HG03159 (cell line): Measurements from ENCODE around the gene MRGPRG.

Source experiments
- ATAC-seq: cut with Tn5 transposase; IDR thresholded peaks from one replicate; pipeline ENCODE4 v1.9.1; 2021; ENCODE audit warnings: mild to moderate bottlenecking, moderate library complexity; ENCODE audit not compliant: unreplicated experiment

The MRGPRG gene

DNA sequence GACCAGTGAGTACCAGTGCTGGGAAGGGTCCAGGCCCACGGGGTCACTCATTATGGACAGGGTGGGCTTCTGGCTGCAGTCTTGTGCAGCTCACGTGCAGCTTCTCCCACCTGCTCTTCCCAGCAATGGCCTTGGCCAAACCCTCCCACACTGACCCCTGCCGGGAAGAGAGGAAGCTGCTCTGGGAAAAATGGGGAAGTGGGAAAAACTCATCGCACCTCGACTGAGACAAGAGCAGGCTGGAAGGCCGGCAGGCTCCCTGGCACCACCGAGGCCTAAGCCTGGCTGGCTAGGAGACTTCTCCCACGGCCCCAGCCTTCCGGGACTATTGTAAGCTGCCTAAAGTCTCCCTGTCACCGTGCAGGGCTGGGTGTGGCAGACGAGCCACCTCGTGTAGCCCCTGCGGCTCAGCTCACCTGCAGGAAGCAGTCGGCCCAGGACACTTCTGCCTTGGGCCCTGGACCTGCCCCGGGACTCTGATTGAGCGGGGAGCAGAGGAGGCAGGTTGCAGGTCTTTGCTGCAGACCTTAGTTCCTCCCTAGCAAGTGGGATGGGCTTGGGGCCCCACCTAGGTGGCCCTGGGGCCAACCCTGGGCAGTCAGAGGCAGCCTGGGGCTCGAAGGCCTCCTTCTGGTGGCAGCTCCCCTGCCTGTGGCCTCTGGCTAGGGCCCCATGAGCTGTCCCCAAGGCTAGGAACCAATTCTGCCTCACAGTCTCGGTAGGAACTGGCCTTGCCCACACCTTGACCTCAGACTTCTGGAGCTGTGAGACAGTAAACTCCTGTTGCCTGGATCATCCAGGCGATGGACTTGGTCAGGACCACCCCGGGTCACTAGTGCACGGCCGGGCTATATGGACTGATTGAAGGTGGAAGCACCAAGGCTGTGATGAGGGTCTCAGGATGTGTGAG is 23.1 kb downstream of the MRGPRG start:
- ATAC-seq: no peak

DNA sequence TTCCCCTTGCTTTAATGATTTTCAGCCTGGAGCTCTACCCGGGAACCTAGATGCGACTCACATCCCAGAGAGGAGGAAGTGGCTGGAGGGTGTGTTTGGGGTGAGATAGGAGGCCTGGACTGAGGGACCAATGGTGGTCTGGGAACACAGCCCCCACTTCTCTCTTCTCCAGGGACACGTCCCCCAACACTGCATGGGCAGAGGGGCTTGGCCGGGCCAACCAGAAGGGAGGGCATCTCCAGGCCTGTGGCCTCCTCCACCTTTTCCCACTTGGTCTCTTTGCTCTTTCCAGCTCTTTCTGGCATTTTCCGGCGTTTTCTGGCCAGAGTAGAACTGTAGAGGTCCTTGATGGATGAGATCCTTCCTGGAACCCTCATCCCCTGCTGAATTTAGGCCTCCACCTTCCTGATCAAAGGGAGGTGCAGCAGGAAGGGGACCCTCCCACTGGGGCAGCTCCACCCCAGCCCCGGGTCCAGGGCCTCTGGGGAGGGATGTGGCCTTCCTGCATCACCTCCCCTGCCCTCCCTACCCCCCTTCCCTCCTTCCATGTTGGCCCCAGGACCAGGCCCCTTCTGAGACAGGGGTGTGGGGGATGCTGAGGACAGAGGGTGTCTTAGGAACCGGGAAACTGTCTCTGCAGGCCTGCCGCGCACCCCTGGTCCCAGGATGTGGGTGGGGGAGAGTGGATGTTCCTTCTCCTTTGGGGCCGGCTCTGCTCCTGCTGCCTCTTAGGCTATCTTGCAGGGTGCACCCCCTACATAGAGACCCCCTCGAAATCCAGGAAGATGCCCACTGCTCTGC is 24.4 kb downstream of the MRGPRG start:
- no peak for ATAC-seq

DNA sequence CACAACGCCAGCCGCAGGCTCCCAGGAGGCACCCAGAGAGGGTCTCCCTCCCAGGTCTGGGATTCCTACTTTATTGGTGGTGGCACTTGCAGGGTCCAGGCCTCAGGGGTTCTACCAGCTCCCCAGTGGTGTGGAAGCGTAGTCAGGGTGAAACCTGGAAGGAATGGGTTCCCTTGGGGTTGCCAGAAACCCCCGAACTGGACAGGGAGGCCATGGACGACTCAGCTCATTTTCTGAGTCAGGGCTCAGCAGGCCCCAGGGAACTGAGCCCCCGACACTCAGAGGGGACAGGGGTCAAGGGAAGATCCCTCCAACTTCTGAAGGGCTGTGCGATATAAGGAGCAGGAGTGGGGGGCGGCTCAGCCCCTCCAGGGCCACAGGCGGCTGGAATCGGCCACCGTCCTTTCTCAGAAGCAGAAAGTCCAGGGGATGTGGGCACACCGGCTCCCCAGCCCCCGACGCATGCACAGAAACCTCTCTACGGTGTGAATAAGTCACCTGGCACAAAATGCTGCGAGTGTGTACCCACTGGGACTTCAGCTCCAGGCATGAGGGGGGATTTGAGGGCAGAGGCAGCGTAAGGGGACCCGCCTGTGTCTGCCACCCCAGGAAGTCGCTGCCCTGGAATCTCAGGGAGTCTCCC is 25.1 kb downstream of the MRGPRG start:
- no peak for ATAC-seq

DNA sequence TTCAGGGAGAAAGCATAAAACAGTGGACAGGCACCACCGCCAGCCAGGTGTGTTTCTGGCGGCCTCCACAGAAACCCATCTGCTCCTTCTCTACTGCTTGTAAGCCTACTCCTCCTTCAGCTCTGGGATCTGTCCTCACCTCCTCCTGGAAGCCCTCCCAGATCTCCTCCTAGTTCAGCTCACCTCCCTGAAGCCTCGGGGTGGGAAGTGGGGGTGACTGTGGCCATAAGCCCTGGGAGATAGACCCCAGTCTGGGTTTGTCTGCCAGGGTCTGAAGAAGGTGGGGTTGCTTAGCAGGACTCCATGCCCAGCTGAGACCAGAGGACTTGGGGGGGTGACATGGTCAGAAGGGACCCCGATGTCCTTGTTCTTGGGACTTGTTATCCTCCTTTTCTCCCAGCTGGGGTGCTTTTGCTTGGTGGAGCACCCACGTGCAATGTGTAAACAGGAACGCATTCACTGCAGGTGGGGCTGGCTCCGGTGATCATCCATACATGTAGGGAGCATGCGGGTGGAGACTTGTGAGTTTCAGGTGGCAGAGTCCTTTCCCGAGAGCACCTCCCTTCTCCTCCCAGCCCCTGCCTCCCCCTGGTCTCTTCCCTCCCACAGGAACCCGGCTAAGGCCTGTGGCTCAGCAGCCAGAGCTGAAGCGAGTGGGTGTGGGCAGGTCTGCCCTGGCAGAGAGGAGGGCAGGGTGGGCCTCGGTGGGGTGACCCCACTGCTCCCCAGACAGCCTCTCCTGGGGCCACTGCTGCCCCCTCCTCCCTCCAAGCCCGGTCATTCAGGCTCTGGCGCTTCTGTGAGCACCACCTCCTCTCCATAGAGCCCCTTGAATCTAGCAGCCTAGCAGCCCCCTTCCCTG is 25.9 kb downstream of the MRGPRG start:
- ATAC-seq: no peak

DNA sequence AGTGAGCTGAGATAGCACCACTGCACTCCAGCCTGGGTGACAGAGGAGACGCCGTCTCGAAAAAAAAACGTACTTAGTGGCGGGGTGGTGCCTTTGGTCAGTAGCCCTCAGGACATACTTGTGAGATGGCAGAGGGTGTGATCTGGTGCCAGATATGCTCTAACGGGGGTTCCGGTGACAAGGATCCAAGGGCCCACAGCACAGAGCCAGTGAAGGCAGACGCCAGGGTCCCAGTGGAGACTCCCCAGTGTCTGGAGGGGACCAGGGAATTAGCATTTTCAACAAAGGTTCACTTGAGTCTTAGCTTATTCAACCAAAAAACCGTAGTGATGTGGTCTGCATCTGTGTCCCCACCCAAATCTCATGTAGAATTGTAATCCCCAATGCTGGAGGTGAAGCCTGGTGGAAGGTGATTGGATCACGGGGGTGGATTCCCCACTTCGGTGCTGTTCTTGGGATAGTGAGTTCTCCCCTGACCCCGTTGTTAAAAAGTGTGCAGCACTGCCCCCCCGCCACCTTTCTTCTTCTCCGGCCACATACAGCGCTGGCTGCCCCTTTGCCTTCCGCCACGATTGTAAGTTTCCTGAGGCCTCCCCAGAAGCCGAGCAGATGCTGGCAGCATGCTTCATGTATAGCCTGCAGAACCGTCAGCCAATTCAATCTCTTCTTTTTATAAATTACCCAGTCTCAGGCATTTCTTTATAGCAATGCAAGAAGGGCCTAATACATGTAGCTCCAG is 26.9 kb downstream of the MRGPRG start:
- no peak for ATAC-seq

DNA sequence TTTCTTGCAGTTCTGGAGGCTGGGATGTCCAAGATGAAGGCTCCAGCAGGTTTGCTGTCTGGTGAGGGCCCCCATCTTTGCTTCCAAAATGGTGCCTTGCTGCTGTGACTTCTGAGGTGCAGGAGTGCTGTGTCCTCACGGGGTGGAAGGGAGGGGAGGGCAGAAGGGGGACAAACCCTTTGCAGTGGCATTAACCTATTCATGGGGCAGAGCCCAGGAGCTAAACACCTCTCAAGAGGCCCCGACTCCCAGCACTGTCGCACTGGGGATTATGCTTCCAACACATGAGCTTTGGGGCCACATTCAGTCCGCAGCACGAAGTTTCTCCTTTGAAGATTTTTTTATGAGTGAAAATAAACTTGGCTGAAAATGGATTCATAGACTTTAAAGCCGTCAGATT is 28.0 kb downstream of the MRGPRG start:
- no peak for ATAC-seq

DNA sequence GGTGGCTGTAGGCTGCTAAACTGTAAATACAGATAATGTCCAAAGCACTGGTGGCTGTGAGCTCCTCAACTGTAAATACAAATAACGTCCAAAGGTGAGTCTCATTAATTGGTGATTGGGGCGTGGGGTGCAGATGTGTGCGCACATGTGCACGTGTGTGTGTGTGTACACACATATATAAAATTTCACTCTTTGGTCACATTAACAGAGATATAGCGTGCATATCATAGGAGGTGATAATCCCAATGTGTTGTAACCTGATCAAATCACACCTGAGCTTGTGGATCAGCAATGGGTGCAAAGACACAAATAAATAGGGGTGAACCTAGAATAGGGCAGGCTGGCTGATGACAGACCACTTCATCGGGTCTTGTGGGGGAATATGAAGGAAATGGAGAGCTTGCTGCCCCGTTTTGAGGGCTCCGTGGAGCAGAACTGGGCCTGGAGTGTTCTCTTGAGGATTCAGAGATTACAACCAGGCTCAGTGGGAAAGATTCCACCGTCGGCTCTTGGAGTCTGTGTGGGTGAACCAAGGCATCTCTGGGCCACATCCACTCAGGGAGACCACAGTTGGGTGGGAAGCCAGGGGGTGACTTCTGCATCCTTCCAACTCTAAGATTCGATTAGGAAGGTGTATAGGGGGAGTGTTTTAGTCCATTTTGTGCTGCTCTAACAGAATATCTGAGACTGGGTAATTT is 28.6 kb downstream of the MRGPRG start:
- no peak for ATAC-seq

DNA sequence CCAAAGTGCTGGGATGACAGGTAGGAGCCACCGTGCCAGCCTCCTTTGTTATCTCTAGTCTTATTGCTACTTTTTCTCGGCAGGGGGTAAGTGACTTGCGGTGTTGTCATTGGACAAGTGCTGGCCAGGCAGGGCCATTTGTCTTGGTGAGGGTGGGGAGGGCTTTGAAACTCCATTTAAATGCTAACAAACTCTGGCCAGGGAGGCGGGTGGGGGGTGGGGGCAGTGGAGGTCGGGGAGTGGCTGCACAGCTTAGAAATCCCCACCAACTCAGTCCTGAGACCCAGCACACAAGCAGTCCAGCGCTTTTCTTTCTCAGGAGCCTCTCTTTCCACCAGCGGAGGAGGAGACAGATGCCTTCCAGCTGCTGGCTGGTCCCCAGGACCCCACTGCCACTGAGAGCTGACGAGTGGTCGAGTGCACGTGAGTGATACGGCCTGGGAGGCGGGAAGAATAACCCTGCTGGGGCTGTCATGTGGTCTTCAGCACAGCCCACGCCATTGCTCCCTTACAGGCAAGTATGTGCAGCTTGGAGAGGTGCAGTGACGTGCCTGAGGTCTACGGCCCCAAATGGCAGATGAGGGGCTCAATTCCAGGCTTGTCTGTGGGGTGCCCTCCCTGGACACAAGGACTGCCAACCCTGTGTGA is 29.3 kb downstream of the MRGPRG start:
- no peak for ATAC-seq

DNA sequence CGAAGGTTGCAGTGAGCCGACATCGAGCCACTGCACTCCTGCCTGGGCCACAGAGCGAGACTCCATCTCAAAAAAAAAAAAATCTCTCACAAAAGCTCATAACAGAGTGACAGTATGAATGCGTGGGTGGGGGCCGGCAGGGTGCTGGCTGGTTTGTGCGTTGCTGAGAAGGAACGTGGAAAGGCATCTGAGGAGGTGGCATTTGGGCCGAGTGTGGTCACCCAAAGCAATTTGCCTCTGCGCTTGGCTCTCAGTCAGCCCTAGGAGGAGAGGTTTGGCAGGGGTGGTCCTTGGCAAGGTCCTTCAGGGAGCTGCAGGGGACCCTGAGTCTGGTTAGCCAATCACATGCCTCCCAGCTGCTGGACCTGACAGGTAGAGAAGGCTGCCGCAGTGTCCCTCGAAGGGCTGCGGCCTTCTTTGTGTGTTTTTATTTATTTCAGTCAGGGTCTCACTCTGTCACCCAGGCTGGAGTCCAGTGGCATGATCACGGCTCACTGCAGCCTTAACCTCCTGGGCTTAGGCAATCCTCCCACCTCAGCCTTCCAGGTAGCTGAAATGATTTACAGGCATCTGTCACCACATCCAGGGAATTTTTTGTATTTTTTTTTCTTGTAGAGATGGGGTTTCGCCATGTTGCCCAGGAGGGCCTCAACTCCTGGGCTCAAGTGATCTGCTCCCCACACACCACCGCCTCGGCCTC is 30.0 kb downstream of the MRGPRG start:
- ATAC-seq: no peak

DNA sequence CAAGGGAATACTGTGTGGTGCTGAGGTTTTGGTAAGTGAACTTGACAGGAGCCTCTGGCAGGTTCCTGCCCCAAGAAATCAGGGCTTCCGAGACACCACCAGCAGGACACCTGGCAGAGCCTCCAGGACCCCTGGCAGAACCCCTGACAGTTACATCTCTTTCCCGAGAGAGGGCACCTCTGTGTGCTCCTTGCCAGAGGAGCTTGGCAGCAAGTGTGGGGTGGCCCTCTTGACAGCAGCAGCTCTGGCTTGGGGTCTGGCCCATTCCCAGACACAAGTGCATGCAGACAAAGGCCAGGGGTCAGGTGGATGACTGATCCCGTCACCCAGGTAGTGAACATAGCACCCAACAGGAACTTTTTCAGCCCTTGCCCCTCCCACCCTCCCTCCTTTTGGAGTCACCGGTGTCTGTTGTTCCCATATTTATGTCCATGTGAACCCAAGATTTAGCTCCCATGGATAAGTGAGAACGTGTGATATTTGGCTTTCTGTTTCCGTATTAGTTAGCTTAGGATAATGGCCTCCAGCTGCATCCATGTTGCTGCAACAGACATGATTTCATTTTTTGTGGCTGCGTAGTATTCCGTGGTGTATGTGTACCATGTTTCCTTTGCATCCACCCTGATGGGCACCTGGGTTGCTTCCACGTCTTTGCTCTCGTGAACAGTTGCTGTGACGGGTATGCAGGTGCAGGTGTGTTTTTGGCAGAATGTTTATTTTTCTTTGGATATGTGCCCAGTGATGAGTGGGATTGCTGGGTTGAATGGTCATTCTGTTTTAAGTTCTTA is 32.3 kb downstream of the MRGPRG start:
- no peak for ATAC-seq

DNA sequence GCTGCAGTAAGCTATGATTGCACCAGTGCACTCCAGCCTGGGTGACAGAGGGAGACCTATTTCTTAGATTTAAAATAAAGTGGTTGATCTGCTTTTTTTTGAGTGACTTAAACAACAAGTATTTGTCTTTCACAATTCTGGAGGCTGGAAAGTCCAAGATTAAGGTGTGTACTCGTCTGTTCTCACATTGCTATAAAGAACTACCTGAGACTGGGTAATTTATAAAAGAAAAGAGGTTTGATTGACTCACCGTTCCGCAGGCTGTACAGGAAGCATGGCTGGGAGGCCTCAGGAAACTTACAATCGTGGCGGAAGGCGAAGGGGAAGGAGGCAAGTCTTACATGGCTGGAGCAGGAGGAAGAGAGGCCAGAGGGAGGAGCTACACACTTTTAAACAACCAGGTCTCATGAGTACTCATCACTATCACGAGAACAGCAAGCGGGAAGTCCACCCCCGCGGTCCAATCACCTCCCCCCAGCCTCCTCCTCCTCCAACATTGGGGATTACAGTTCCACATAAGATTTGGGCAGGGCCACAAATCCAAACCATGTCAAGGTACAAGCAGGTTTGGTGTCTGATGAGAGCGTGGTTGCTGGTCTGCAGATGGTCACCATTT is 33.8 kb downstream of the MRGPRG start:
- ATAC-seq: no peak

DNA sequence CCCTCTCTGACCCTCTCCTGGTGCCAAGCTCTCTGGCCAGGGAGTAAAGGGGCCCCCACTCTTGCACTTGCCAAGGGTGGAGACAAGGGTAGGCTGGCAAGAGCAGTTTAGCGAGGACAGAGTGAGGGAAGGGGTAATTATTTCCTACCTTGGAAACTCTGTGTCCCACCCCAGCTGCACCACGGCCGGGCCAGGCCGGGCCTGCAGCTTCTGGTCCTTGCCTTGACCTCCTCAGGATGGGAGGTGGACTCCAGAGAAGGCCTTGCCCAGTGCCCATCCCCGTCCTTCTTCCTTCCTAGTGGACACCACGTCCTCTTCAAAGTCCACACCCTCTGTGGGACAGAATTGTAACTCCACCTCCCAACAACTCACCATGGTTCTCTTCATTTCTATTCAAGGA is 35.1 kb downstream of the MRGPRG start:
- no peak for ATAC-seq

DNA sequence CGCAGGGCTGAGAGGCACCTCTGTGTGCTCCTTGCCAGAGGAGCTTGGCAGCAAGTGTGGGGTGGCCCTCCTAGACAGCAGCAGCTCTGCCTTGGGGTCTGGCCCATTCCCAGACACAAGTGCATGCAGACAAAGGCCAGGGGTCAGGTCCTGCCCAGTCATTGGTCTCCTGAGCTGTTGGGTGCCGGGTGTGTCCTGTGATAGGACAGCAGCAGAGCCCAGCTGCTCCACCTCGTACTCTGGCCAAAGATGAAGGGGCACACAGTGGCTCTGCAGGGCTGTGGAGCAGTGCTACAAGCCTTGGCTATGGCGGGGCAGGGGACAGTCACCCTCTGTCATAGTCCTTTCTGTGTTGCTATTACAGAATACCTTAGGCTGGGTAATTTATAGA is 36.2 kb downstream of the MRGPRG start:
- ATAC-seq: no peak

DNA sequence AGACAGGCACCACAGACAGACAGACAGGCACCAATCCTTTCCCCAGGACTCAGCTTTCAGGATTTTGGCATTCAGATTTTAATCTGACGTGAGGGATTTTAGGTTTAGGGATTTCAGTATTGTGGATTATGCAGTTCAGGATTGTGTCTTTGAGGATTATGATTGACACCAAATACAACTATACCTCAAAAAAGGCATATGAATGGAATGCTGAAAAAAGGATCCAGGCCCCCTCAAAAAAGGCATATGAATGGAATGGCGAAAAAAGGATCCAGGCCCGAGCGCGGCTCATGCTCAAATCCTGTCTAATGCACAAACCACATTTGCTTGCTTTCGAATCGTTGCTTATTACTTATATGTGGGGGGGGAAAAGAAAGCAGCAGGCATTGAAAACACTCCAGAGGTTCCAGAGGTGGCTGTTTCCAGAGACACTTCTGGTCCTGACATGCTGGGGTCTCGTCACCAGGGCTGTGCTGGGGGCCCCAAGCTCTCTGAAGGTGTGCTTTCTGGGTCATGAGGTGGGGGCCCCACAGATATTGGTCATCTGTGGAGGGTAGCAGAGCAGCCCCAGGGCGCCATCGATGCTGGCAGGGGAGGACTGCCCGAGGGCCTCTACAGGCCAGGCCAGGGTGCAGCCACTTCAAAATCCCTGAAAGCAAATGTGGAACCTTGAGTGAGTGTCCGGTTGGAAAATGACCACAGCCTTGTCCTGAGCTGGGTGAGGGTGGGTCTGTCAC is 36.7 kb downstream of the MRGPRG start:
- no peak for ATAC-seq

DNA sequence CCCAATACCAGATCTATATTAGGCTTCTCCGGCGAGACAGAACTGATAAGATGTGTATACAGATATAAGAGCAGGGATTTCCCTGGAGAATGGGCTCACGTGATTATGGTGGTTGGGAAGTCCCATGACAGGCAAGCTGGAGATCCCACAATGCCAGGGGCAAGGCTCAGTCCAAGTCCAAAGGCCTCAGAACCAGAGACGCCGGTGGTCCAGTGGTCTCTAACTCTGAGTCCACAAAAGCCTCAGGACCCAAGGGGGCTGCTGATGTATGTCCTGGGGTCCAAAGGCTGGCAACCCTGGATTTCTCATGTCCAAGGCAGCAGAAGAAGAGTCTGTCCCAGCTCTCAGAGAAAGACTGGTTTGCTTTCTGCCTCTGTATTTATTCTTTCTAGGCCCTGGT is 37.7 kb downstream of the MRGPRG start:
- no peak for ATAC-seq

DNA sequence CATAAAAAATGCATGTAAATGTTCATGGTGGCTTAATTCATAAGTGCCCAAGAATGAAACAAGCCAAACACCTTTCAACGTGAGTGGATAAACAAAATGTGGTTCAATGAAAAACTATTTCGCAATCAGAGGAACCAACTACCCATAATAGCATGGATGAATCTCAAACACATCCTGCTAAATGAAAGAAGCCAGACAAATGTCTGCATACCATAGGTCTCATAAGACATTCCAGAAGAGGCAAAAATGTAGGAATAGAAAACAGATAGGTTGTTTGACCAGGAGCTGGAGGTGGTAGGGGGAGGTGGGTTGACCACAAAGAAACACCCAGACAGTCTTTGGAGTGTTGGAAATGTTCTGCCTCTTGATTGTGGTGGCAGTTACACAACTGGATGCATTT is 40.3 kb downstream of the MRGPRG start:
- ATAC-seq: no peak
